ENCODE results near the gene CYREN.

CYREN gene

GRCh38 chr7:135180122-135180521, 9.6 kb upstream of the CYREN start:
- no peak overlapping the region for H3K9ac ChIP-seq (ENCODE audit: low read depth, low read length, poor library complexity, severe bottlenecking)
- H3K79me2 ChIP-seq (ENCODE audit: insufficient read depth, low read length), result no peaks in the 10 kb centered on the region
- H3K36me3 ChIP-seq (ENCODE audit: insufficient read depth, low read length), result no peaks in the 10 kb centered on the region
- TF ChIP-seq EZH2phosphoT487 (IDR thresholded peaks at IDR 0.05; ENCODE audit: borderline replicate concordance) (no peak), CTCF (conservative IDR thresholded peaks at IDR 0.05; ENCODE audit: low read length) (no peak)
- H3K9me2 ChIP-seq (replicated peaks; ENCODE audit: low read depth, low read length), result no peaks in the 10 kb centered on the region
- peaks cover 15% of the 10 kb centered on the region; the same call in 1 of the 2 replicates for H3K9me3 ChIP-seq (ENCODE audit: insufficient read depth, low read depth, low read length)
- no peaks in the 10 kb centered on the region for H4K20me1 ChIP-seq (ENCODE audit: insufficient read depth, low read length, poor library complexity, severe bottlenecking)
- no peaks in the 10 kb centered on the region for H3K27me3 ChIP-seq (ENCODE audit: insufficient read depth, low read length, poor library complexity, severe bottlenecking)
- H3F3A ChIP-seq (ENCODE audit: low read depth), result no peaks in the 10 kb centered on the region
- no peak overlapping the region for H3K4me3 ChIP-seq (ENCODE audit: low read length, poor library complexity, severe bottlenecking)
- no peak overlapping the region for H2AFZ ChIP-seq (ENCODE audit: low read length)
- no peak overlapping the region for H3K4me2 ChIP-seq (ENCODE audit: low read depth, low read length, poor library complexity, severe bottlenecking)
- no peaks in the 10 kb centered on the region for H3K4me1 ChIP-seq (ENCODE audit: insufficient read depth, low read length, poor library complexity, severe bottlenecking)

DNA sequence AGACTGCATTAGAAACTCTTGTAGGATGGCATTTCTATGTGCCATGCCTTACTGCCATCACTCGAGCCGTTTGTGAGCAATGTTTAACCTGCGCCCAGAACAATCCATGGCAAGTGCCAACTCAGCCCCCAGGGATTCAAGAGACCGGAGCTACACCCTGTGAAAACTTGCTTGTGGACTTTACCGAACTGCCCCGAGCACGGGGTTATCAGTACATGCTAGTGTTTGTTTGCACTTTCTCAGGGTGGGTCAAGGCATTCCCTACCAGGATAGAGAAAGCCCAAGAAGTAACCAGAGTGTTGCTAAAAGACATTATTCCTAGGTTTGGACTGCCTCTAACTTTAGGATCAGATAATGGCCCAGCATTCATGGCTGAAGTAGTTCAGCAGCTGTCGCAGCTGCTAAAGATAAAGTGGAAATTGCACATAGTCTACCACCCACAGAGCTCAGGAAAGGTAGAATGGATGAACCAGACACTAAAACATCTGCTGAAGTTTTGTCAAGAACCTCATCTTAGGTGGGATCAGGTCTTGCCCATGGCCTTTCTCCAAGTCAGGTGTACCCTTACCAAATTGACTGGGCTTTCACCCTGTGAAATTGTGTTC, 8.9 kb upstream of the CYREN start:
- no peaks in the 10 kb centered on the region for H3K4me1 ChIP-seq (ENCODE audit: insufficient read depth, low read length, poor library complexity, severe bottlenecking)
- TF ChIP-seq CTCF (conservative IDR thresholded peaks at IDR 0.05; ENCODE audit: low read length) (no peak), EZH2phosphoT487 (IDR thresholded peaks at IDR 0.05; ENCODE audit: borderline replicate concordance) (no peak)
- no peaks in the 10 kb centered on the region for H3K36me3 ChIP-seq (ENCODE audit: insufficient read depth, low read length)
- H3K79me2 ChIP-seq (ENCODE audit: insufficient read depth, low read length), result no peaks in the 10 kb centered on the region
- H3F3A ChIP-seq (ENCODE audit: low read depth), result no peaks in the 10 kb centered on the region
- H3K9me2 ChIP-seq (replicated peaks; ENCODE audit: low read depth, low read length), result no peaks in the 10 kb centered on the region
- H4K20me1 ChIP-seq (ENCODE audit: insufficient read depth, low read length, poor library complexity, severe bottlenecking), result no peaks in the 10 kb centered on the region
- H3K4me3 ChIP-seq (ENCODE audit: low read length, poor library complexity, severe bottlenecking), result no peak overlapping the region
- H3K27me3 ChIP-seq (ENCODE audit: insufficient read depth, low read length, poor library complexity, severe bottlenecking), result no peaks in the 10 kb centered on the region
- no peak overlapping the region for H3K4me2 ChIP-seq (ENCODE audit: low read depth, low read length, poor library complexity, severe bottlenecking)
- H3K9me3 ChIP-seq (ENCODE audit: insufficient read depth, low read depth, low read length), result peaks cover 15% of the 10 kb centered on the region; the same call in 1 of the 2 replicates
- no peak overlapping the region for H2AFZ ChIP-seq (ENCODE audit: low read length)
- no peak overlapping the region for H3K9ac ChIP-seq (ENCODE audit: low read depth, low read length, poor library complexity, severe bottlenecking)

- Histone ChIP-seq H3K27me3 (ENCODE audit: insufficient read depth, low read length, poor library complexity, severe bottlenecking) (no peaks in the 10 kb centered on the region), H3K9me3 (ENCODE audit: insufficient read depth, low read depth, low read length) (peaks cover 15% of the 10 kb centered on the region; the same call in 1 of the 2 replicates), H3K4me1 (ENCODE audit: insufficient read depth, low read length, poor library complexity, severe bottlenecking) (no peaks in the 10 kb centered on the region), H2AFZ (ENCODE audit: low read length) (no peak overlapping the region), H3K36me3 (ENCODE audit: insufficient read depth, low read length) (no peaks in the 10 kb centered on the region), H3F3A (ENCODE audit: low read depth) (no peaks in the 10 kb centered on the region), H3K9ac (ENCODE audit: low read depth, low read length, poor library complexity, severe bottlenecking) (no peak overlapping the region), H3K79me2 (ENCODE audit: insufficient read depth, low read length) (no peaks in the 10 kb centered on the region), H3K9me2 (replicated peaks; ENCODE audit: low read depth, low read length) (no peaks in the 10 kb centered on the region), H3K4me2 (ENCODE audit: low read depth, low read length, poor library complexity, severe bottlenecking) (no peak overlapping the region), H3K4me3 (ENCODE audit: low read length, poor library complexity, severe bottlenecking) (no peak overlapping the region), H4K20me1 (ENCODE audit: insufficient read depth, low read length, poor library complexity, severe bottlenecking) (no peaks in the 10 kb centered on the region)
- no peak for TF ChIP-seq EZH2phosphoT487 (IDR thresholded peaks at IDR 0.05; ENCODE audit: borderline replicate concordance)
- no peak for TF ChIP-seq CTCF (conservative IDR thresholded peaks at IDR 0.05; ENCODE audit: low read length)
These were observed 7.9 kb upstream of the CYREN start for GRCh38 chr7:135178364-135178763.
